DOHH2 (cell line): ENCODE measurements around the gene AMPD3.

Source experiments
- H3F3A ChIP-seq: fragments of 200-600 bp; sonication (generic), shearing (Covaris generic); 2 replicates; pipeline ENCODE4 v1.6.0; 2016; ENCODE audit warnings: antibody characterized with exemption, mild to moderate bottlenecking; ENCODE audit not compliant: control insufficient read depth, insufficient read depth
- H3K27ac ChIP-seq: fragments of 200-600 bp; sonication (generic); 2 replicates; pipeline ENCODE4 v1.5.1; 2014; ENCODE audit warnings: low read depth, mild to moderate bottlenecking, low read length, moderate library complexity
- H3K27me3 ChIP-seq: fragments of 200-600 bp; sonication (generic); 2 replicates; pipeline ENCODE4 v1.6.1; 2014; ENCODE audit warnings: mild to moderate bottlenecking, low read length, mixed read lengths; ENCODE audit not compliant: control insufficient read depth
- H3K36me3 ChIP-seq: fragments of 200-600 bp; sonication (generic); 2 replicates; pipeline ENCODE4 v1.6.1; 2014; ENCODE audit warnings: mild to moderate bottlenecking, low read length, moderate library complexity, mixed read lengths; ENCODE audit not compliant: control insufficient read depth
- H3K4me1 ChIP-seq: fragments of 200-600 bp; sonication (generic); 2 replicates; pipeline ENCODE4 v1.6.1; 2014; ENCODE audit warnings: mild to moderate bottlenecking, low read length, mixed read lengths; ENCODE audit not compliant: control insufficient read depth
- H3K4me2 ChIP-seq: fragments of 200-600 bp; sonication (generic); 2 replicates; pipeline ENCODE4 v1.6.0; 2014; ENCODE audit warnings: mild to moderate bottlenecking, low read length, moderate library complexity
- H3K4me3 ChIP-seq: fragments of 200-600 bp; sonication (generic); 2 replicates; pipeline ENCODE4 v1.5.1; 2014; ENCODE audit warnings: mild to moderate bottlenecking, low read length, mixed read lengths
- H3K79me2 ChIP-seq: fragments of 200-600 bp; sonication (generic); 2 replicates; pipeline ENCODE4 v1.6.1; 2014; ENCODE audit warnings: mild to moderate bottlenecking, low read length, mixed read lengths; ENCODE audit not compliant: control insufficient read depth
- H3K9me2 ChIP-seq: fragments of 200-600 bp; sonication (generic); replicated peaks from 2 replicates; pipeline ENCODE4 v1.6.1; 2014; ENCODE audit warnings: mild to moderate bottlenecking, low read length, mixed read lengths; ENCODE audit not compliant: control insufficient read depth
- H3K9me3 ChIP-seq: fragments of 200-600 bp; sonication (generic); 2 replicates; pipeline ENCODE4 v1.6.1; 2014; ENCODE audit warnings: antibody characterized with exemption, low read length, mixed read lengths; ENCODE audit not compliant: control insufficient read depth, insufficient read depth
- H4K20me1 ChIP-seq: fragments of 200-600 bp; sonication (generic); 2 replicates; pipeline ENCODE4 v1.6.0; 2014; ENCODE audit warnings: low read depth, mild to moderate bottlenecking, antibody characterized with exemption, low read length, moderate library complexity; ENCODE audit not compliant: control insufficient read depth, insufficient read depth
- EZH2phosphoT487 ChIP-seq: fragments of 200-600 bp; sonication (generic); IDR thresholded peaks from 2 replicates; pipeline ENCODE4 v1.6.1; 2017; ENCODE audit warnings: borderline replicate concordance, mild to moderate bottlenecking, antibody characterized with exemption, low read length, moderate library complexity, mixed read lengths
- TF ChIP-seq, protein P1 (sequence below): fragments of 200-600 bp; sonication (generic); IDR thresholded peaks from one replicate; pipeline ENCODE4 v1.5.1; 2014; ENCODE audit warnings: antibody characterized with exemption, mild to moderate bottlenecking, low read depth, low read length; ENCODE audit not compliant: poor library complexity, severe bottlenecking

AMPD3 gene

DNA sequence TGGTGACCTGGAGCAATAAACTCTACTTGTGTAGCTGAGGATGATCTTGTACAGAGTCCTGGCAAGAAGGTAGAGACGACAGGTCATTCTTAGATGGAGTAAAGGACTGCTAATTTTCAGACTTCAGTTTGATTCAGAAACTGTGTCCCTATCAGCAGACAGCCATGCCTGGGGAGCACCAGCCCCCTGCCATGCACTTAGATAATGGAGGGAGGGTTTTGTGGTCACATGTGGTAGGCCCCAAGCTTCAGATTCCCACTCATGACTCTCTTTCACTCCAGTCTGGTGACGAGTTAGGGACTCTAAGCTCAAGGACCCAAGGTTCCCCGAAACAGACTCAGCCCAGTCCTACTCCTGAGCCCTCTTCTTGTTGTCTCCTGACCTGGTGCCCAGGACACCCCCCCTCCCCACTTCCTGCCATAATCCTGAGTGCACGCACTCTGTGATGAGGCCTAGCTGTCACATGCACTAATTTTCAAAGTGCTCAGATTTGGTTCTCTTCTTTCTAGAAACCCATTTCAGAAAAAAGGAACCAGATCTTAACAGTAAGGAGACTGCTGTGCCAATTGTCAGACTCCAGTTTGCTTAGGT lies 10.2 kb upstream of the AMPD3 start:
- Histone ChIP-seq H3K9me3 (peaks cover 3% of the 10 kb centered on the region; the same call in 1 of the 2 replicates), H3K9me2 (no peaks in the 10 kb centered on the region), H3K4me3 (no peak overlapping the region), H4K20me1 (no peaks in the 10 kb centered on the region), H3K4me1 (peaks cover 31% of the 10 kb centered on the region), H3K79me2 (no peaks in the 10 kb centered on the region), H3K4me2 (no peak overlapping the region), H3K27ac (no peak overlapping the region), H3K36me3 (no peaks in the 10 kb centered on the region), H3F3A (peaks cover 12% of the 10 kb centered on the region), H3K27me3 (peaks cover 2% of the 10 kb centered on the region; the same call in 1 of the 2 replicates)
- no peak for TF ChIP-seq EZH2phosphoT487
- TF ChIP-seq, protein P1, sequence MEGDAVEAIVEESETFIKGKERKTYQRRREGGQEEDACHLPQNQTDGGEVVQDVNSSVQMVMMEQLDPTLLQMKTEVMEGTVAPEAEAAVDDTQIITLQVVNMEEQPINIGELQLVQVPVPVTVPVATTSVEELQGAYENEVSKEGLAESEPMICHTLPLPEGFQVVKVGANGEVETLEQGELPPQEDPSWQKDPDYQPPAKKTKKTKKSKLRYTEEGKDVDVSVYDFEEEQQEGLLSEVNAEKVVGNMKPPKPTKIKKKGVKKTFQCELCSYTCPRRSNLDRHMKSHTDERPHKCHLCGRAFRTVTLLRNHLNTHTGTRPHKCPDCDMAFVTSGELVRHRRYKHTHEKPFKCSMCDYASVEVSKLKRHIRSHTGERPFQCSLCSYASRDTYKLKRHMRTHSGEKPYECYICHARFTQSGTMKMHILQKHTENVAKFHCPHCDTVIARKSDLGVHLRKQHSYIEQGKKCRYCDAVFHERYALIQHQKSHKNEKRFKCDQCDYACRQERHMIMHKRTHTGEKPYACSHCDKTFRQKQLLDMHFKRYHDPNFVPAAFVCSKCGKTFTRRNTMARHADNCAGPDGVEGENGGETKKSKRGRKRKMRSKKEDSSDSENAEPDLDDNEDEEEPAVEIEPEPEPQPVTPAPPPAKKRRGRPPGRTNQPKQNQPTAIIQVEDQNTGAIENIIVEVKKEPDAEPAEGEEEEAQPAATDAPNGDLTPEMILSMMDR: no peak

DNA sequence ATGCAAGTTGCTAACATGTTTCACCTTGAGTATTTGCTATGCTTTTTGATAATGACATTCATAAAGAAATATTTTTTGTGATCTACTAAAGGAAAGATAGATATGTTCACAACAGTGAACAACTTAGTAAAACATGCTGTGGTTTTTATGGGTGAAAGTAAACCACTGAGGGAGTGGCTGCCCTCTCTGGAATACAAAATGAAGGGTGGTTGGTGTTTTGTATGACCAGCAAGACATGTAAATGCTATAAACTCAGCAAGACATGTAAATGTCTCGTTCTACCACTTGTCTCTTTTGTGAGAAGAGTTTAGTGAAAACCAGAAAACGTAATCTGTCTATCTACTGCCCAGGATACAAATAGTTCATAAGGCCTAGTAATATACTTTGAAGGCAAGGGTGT lies 7.6 kb upstream of the AMPD3 start:
- TF ChIP-seq EZH2phosphoT487: no peak
- Histone ChIP-seq H3K9me2 (no peaks in the 10 kb centered on the region), H3K4me1 (peaks cover 44% of the 10 kb centered on the region), H3K4me2 (no peak overlapping the region), H3K27ac (no peak overlapping the region), H3K4me3 (no peak overlapping the region), H3K36me3 (no peaks in the 10 kb centered on the region), H3K9me3 (peaks cover 3% of the 10 kb centered on the region; the same call in 1 of the 2 replicates), H3K79me2 (no peaks in the 10 kb centered on the region), H3F3A (0 out of 2 replicates have a peak, but pooled peaks cover 3% of the 10 kb centered on the region), H3K27me3 (peaks cover 17% of the 10 kb centered on the region; the same call in 1 of the 2 replicates), H4K20me1 (no peaks in the 10 kb centered on the region)

DNA sequence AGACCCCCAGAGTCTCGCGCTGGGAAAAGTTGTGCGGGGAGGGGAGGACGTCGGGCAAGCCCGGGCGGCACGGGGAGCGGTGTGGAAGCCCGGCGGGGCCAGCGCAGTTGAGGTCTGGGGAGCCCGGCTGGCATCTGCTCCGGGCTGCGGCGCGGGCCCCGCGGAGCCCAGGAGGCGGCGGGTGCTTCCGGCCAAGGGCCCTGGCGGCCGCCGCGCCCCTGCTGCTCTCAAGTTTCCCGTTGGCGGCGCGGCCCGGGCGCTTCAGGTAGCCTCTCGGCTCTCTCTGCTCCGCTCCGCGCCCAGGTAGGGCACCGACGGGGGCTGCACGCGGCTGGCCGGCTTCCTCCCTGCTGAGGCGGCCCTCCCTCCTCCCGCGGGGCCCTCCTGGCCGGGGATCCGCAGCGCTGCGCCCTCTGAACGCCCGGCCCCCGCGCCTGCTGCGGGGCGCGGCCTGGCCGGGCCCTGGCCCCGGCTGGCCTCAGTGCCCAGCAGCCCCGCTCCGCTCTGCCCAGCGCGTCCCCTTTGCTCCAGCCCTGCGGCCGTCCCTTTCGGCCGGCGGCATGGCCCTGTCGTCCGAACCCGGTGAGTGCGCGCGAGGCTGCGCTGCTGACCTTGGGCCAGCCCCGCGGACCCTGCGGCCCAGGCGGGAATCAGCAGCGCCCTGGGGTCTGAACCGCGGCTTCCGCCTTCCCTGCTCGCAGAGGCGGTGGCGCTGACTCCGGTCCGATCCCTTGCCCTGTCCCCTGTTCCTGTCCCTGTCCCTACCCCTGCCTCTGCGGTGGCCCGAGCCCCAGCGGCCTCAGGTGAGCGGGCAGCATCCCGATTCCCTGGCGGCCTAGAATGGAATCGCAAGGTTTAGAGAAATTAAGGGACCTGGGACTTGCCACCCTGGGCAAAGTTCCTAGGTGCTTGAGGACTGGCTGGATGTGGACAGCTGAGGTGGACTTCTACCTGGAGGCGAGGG lies 4.3 kb upstream of the AMPD3 start:
- TF ChIP-seq, protein P1: no peak
- TF ChIP-seq EZH2phosphoT487: no peak
- H3F3A ChIP-seq: peaks cover 10% of the 10 kb centered on the region; the same call in 1 of the 2 replicates
- H3K9me3 ChIP-seq: no peaks in the 10 kb centered on the region
- peak overlapping the region; percentile 69 for H3K4me3 ChIP-seq
- H3K9me2 ChIP-seq: no peaks in the 10 kb centered on the region
- H3K4me2 ChIP-seq: peak overlapping the region; percentile 80
- no peak overlapping the region for H3K27ac ChIP-seq
- H3K79me2 ChIP-seq: no peaks in the 10 kb centered on the region
- H3K27me3 ChIP-seq: peaks cover 17% of the 10 kb centered on the region; the same call in 1 of the 2 replicates
- H4K20me1 ChIP-seq: no peaks in the 10 kb centered on the region
- peaks cover 44% of the 10 kb centered on the region for H3K4me1 ChIP-seq
- H3K36me3 ChIP-seq: no peaks in the 10 kb centered on the region
